Caco-2 (cell line): ENCODE results near the gene HBA1. TPM values are rescaled to one million over a fixed set of nuclear protein-coding genes. Genes with fewer than 3 reads are reported as not detected.
"Not testable (repeated sequence)": the region's sequence is repeated elsewhere in the genome, so short reads cannot be mapped to it uniquely, and the experiment has no call there.

Source experiments
- BruUV-seq: library from RNA; stranded (reverse); fragments of 400-500 nt; replicated peaks from 2 replicates; lab custom pipeline; 2021; lab: Mats Ljungman, UMichigan
- CTCF ChIA-PET: fragments of 300-600 bp; sonication (Branson Sonifier 250); formaldehyde crosslinking; loops from one replicate; lab custom pipeline; 2022; ENCODE audit warnings: antibody characterized with exemption; lab: Charles Lee
- POLR2A ChIA-PET: fragments of 300-600 bp; sonication (Branson Sonifier 250); formaldehyde crosslinking; loops from one replicate; lab custom pipeline; 2022; ENCODE audit warnings: antibody characterized with exemption; lab: Charles Lee
- DNase-seq, 2 experiments: peaks; one replicate each; pipeline versions ENCODE4 v3.0.0 to v3.0.0-alpha.2; 2020 to 2022
- H3K27me3 ChIP-seq: replicated peaks from 2 replicates; pipeline ENCODE4 v1.6.0; 2011; ENCODE audit warnings: low read length; ENCODE audit not compliant: control insufficient read depth, insufficient read depth
- H3K36me3 ChIP-seq: 2 replicates; pipeline ENCODE4 v1.5.1; 2011; ENCODE audit warnings: low read length; ENCODE audit not compliant: control insufficient read depth, insufficient read depth
- H3K4me1 ChIP-seq: fragments of 250-450 bp; sonication (Bioruptor Pico); 2 replicates; pipeline ENCODE4 v1.5.1; 2020; ENCODE audit warnings: mild to moderate bottlenecking
- H3K4me3 ChIP-seq: 2 replicates; pipeline ENCODE4 v1.5.1; 2011; ENCODE audit warnings: low read depth, mild to moderate bottlenecking, control low read depth, low read length
- H3K9me3 ChIP-seq: fragments of 250-450 bp; sonication (Bioruptor Pico); 2 replicates; pipeline ENCODE4 v1.5.1; 2020; ENCODE audit warnings: mild to moderate bottlenecking, moderate library complexity
- H3K27ac Mint-ChIP-seq: one replicate; pipeline ENCODE4 v1.8.0; 2022; ENCODE audit warnings: mixed read lengths; ENCODE audit not compliant: unreplicated experiment
- H3K27me3 Mint-ChIP-seq: one replicate; pipeline ENCODE4 v1.8.0; 2022; ENCODE audit warnings: mixed read lengths; ENCODE audit not compliant: insufficient read depth, unreplicated experiment
- H3K36me3 Mint-ChIP-seq: one replicate; pipeline ENCODE4 v1.8.0; 2022; ENCODE audit warnings: mild to moderate bottlenecking, mixed read lengths; ENCODE audit not compliant: insufficient read depth, unreplicated experiment
- H3K4me1 Mint-ChIP-seq: one replicate; pipeline ENCODE4 v1.8.0; 2022; ENCODE audit warnings: low read depth, mixed read lengths; ENCODE audit not compliant: unreplicated experiment
- H3K4me3 Mint-ChIP-seq: one replicate; pipeline ENCODE4 v1.8.0; 2022; ENCODE audit warnings: mild to moderate bottlenecking, moderate library complexity, mixed read lengths; ENCODE audit not compliant: unreplicated experiment
- H3K9me3 Mint-ChIP-seq: one replicate; pipeline ENCODE4 v1.8.0; 2022; ENCODE audit warnings: mixed read lengths; ENCODE audit not compliant: unreplicated experiment
- CTCF ChIP-seq, 2 experiments: fragments of 200-600 bp in 1 of 2; IDR thresholded peaks; 1 replicate in 1 of 2; 2 replicates in 1 of 2; pipeline versions ENCODE4 v1.5.1 to v1.8.0; 2011 to 2022; ENCODE audit warnings: antibody characterized with exemption in 1 of 2, control low read depth in 1 of 2, inconsistent platforms in 1 of 2, low read depth in 1 of 2, low read length in 1 of 2, mild to moderate bottlenecking in 1 of 2, moderate library complexity in 1 of 2; ENCODE audit not compliant: insufficient read depth in 1 of 2, severe bottlenecking in 1 of 2, unreplicated experiment in 1 of 2
- intact Hi-C: fragments of 100-400 bp; cut with micrococcal nuclease; formaldehyde crosslinking; loops from one replicate; pipeline ENCODE4 v1.10.0; 2022; ENCODE audit not compliant: unreplicated experiment
- total RNA-seq: library from RNA; stranded (reverse); gene quantifications from 2 replicates; pipeline ENCODE4 v1.2.3, GENCODE V29; 2022

The HBA1 gene
- total RNA-seq, 1 experiment from 2014 or later: 3.6 TPM

- DNase-seq: no peak
- no peak for TF ChIP-seq CTCF (IDR thresholded peaks at IDR 0.05; ENCODE audit: insufficient read depth in 1 of 2, low read depth in 1 of 2, low read length in 1 of 2, severe bottlenecking in 1 of 2, unreplicated experiment in 1 of 2)
- Histone ChIP-seq H3K4me1 (no peaks in the 10 kb centered on the region), H3K27me3 (no peaks in the 10 kb centered on the region; the same call in 1 of the 2 replicates), H3K4me3 (no peak overlapping the region), H3K36me3 (no peaks in the 10 kb centered on the region), H3K9me3 (no peaks in the 10 kb centered on the region)
- ChIA-PET CTCF (no interaction called here), POLR2A (no interaction called here)
- Mint-ChIP-seq H3K4me3 (no peak overlapping the region), H3K27me3 (peaks cover 10% of the 10 kb centered on the region), H3K27ac (no peak overlapping the region), H3K36me3 (no peaks in the 10 kb centered on the region), H3K9me3 (no peaks in the 10 kb centered on the region), H3K4me1 (peaks cover 10% of the 10 kb centered on the region)
- intact Hi-C loops: no loop called here
- no TSS peak for BruUV-seq
These were observed 15.7 kb upstream of the HBA1 start for GRCh38 chr16:160691-161190.

DNA sequence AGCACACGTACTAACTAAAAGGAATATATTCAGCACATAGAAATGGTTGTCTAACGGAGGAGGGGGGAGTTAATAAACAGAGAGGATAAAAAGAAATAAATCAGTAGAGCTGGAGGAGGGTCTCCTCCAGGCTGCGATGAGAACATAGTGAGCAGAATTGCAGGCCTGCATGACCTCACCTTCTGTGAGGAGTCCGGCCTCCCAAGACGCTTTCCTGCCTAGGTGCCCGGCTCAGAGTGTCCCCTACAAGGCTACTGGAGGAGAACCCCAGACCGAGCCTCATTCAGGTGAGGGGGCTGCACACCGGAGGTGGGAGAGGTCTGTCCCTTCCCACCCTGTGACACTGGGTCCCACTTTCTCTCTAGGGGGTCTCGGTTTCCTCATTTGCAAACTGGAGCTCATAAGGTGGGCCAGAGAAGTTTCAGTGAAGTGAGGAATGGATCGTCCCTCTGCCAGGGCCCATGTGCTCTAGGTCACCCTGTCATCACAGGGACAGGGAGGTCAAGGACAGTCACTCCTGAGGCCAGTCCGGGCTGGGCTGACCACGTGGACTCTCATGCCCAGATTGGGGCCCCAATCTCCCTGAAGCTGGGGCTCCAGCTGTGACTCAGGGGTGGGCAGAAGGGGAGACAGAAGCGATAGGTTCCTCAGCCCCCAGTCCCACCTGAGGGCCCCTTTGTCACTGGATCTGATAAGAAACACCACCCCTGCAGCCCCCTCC lies 14.0 kb upstream of the HBA1 start:
- H3K4me1 Mint-ChIP-seq: peaks cover 10% of the 10 kb centered on the region
- no peak for DNase-seq
- H3K27ac Mint-ChIP-seq: no peak overlapping the region
- Histone ChIP-seq H3K4me1 (no peaks in the 10 kb centered on the region), H3K36me3 (no peaks in the 10 kb centered on the region), H3K27me3 (no peaks in the 10 kb centered on the region; the same call in 1 of the 2 replicates), H3K9me3 (no peaks in the 10 kb centered on the region), H3K4me3 (no peak overlapping the region)
- TF ChIP-seq CTCF (IDR thresholded peaks at IDR 0.05; ENCODE audit: insufficient read depth in 1 of 2, low read depth in 1 of 2, low read length in 1 of 2, severe bottlenecking in 1 of 2, unreplicated experiment in 1 of 2): no peak
- peaks cover 12% of the 10 kb centered on the region for H3K27me3 Mint-ChIP-seq
- no peaks in the 10 kb centered on the region for H3K36me3 Mint-ChIP-seq
- no peak overlapping the region for H3K4me3 Mint-ChIP-seq
- intact Hi-C loops: no loop called here
- ChIA-PET POLR2A (no interaction called here), CTCF (no interaction called here)
- BruUV-seq: no TSS peak
- H3K9me3 Mint-ChIP-seq: no peaks in the 10 kb centered on the region

- BruUV-seq, H3K4me3 Mint-ChIP-seq, H3K27ac Mint-ChIP-seq, intact Hi-C loops, H3K36me3 ChIP-seq, H3K36me3 Mint-ChIP-seq, H3K4me3 ChIP-seq, DNase-seq, H3K27me3 Mint-ChIP-seq, POLR2A ChIA-PET, H3K4me1 ChIP-seq, H3K27me3 ChIP-seq, H3K9me3 Mint-ChIP-seq, CTCF ChIA-PET, H3K9me3 ChIP-seq: not testable (repeated sequence)
- peaks cover 10% of the 10 kb centered on the region for H3K4me1 Mint-ChIP-seq
These were observed 13.3 kb upstream of the HBA1 start for GRCh38 chr16:163139-163538.

GRCh38 chr16:163696-164095 lies 12.8 kb upstream of the HBA1 start:
- peaks cover 10% of the 10 kb centered on the region for H3K4me1 Mint-ChIP-seq
- H3K4me3 ChIP-seq, H3K9me3 Mint-ChIP-seq, H3K4me3 Mint-ChIP-seq, intact Hi-C loops, H3K27me3 ChIP-seq, BruUV-seq, H3K36me3 ChIP-seq, H3K4me1 ChIP-seq, CTCF ChIA-PET, H3K9me3 ChIP-seq, POLR2A ChIA-PET, DNase-seq, H3K27me3 Mint-ChIP-seq, H3K27ac Mint-ChIP-seq, H3K36me3 Mint-ChIP-seq: not testable (repeated sequence)

DNA sequence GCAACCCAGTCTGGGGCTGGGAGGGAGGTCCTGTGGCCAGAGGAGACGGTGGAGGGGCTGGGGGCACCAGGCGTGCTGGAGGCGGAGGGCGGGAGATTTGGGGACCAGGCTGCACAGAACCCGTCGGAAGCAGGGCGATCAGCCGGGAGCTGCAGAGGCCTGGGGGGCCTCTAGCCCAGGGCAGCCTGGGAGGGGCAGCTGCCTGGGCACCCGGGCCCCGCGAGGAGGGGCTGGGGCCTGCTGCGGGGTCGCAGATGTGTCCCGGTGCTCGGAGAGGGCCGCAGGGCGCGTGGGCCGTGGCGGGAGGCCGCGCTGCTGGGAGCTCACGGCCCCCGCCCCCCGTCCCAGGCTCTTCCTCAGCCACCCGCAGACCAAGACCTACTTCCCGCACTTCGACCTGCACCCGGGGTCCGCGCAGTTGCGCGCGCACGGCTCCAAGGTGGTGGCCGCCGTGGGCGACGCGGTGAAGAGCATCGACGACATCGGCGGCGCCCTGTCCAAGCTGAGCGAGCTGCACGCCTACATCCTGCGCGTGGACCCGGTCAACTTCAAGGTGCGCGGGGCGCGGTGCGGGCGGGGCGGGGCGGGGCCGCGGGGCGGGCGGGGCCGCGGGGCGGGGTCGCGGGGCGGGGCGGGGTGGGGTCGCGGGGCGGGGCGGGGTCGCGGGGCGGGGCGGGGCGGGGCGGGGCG lies 12.2 kb upstream of the HBA1 start:
- H3K27me3 ChIP-seq, intact Hi-C loops, H3K4me3 ChIP-seq, H3K36me3 Mint-ChIP-seq, H3K27me3 Mint-ChIP-seq, H3K36me3 ChIP-seq, H3K4me3 Mint-ChIP-seq, H3K9me3 Mint-ChIP-seq, BruUV-seq, CTCF ChIA-PET, H3K4me1 ChIP-seq, DNase-seq, H3K27ac Mint-ChIP-seq, POLR2A ChIA-PET, H3K9me3 ChIP-seq, H3K4me1 Mint-ChIP-seq: not testable (repeated sequence)
